NCI-H1417 (cell line): ENCODE results near the gene MET.
A peak's percentile ranks its signal among the peaks of the same experiment; 100 is the strongest.
"Not testable (repeated sequence)": the region's sequence is repeated elsewhere in the genome, so short reads cannot be mapped to it uniquely, and the experiment has no call there.

Experiments used
- DNase-seq, 3 experiments: peaks; one replicate each; lab custom pipeline; 2025; lab: John Stamatoyannopoulos, UW

The MET gene

GRCh38 chr7:116807011-116807560 lies 135.1 kb downstream of the MET start:
- no peak for DNase-seq

GRCh38 chr7:116809636-116810266 lies 137.8 kb downstream of the MET start:
- peak; percentile 73 to 94 (median 79) for DNase-seq

DNA sequence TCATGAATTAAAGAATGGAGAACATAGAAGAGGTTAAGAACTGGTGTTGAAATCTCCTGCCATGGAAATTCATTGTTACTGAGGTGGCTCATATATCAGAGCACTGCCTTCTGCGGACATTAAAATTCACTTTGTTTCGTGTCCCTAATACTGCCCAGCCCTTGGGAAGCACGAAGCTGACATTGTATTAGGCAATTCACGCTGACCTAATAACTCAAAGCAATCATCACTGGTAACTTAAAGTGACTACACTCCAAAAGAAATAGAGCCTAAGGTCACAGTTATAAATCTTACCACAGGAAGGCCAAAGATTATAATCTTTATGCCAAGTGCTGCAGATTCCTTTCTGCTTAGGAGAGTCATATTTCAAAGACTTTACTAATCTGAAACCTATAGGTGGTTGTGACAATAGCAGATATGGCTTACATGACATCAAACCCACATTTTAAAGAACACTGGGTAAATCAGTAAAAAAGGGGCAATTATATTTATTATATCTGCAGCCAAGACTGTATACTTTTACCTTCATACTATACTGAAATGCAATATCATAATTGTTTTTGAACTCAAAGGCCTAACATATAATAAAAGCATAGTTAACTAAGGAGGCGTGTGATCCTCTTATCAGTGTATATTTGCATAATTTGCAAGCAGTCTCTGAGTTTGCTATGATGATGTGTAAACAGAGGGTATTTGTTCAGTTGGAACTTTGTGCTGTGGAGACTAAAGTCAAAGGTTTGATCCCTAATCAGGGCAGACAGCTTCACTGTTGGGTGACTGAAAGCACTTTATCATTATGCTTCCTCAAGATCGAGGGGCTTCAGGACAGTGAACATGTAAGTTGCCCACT lies 138.5 kb downstream of the MET start:
- DNase-seq = peak in 1 of 3 experiments; percentile 58

GRCh38 chr7:116811768-116812167 lies 139.8 kb downstream of the MET start:
- no peak for DNase-seq

DNA sequence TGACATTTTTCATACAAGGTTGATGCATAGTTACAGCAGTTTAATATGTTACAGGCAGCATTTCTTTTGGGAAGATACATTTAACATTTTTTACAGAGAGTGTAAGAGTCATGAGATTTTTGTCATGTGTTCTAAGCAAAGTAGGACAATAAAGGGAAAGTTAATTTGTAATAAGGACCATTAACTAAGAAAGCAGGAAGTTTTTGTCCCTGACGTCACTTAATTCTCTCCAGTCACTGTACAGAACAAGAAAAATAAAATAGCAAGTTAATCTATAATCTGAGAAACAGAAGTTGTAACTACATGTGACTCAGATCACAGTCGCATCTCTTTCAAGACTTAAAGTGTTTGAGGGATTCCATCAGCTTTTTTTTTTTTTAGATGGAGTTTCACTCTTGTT lies 140.9 kb downstream of the MET start:
- no peak for DNase-seq

- not testable (repeated sequence) for DNase-seq
These were observed 141.4 kb downstream of the MET start for GRCh38 chr7:116813371-116813770.

DNA sequence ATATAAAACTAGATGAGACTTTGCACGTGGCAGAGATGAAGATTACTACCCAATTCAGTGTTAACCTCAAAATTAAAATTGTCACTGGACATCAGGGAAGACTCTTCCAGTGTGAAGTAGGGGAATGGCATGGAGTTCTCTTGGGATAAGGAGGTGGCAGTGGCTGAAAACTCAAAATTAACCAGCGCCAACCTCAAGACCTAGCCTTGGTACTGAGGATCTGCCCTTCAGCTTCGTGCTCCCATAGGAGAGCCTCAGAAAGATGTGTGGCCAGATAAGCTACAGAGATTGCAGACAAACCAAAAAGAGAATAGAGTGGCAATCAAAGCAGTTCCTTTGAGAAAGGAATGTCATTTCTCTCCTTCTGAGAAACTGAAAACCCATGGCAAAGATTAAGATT lies 143.0 kb downstream of the MET start:
- no peak for DNase-seq

- no peak for DNase-seq
These were observed 148.2 kb downstream of the MET start for GRCh38 chr7:116820149-116820548.

- DNase-seq = not testable (repeated sequence)
These were observed 149.7 kb downstream of the MET start for GRCh38 chr7:116821647-116822046.

DNA sequence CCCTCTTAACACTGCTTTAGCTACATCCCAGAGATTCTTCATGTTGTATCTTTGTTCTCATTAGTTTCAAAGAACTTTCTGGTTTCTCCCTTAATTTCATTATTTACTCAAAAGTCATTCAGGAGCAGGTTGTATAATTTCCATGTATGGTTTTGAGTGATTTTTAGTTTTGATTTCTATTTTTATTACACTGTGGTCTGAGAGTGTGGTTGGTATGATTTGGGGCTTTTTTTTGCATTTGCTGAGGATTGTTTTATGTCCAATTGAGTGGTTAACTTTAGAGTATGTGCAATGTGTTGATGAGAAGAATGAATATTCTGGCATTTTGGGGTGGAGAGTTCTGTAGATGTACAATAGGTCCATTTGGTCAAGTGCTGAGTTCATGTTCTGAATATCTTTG lies 152.5 kb downstream of the MET start:
- no peak for DNase-seq

- DNase-seq = no peak
These were observed 156.3 kb downstream of the MET start for GRCh38 chr7:116828281-116828680.

- no peak for DNase-seq
These were observed 157.0 kb downstream of the MET start for GRCh38 chr7:116829041-116829440.

DNA sequence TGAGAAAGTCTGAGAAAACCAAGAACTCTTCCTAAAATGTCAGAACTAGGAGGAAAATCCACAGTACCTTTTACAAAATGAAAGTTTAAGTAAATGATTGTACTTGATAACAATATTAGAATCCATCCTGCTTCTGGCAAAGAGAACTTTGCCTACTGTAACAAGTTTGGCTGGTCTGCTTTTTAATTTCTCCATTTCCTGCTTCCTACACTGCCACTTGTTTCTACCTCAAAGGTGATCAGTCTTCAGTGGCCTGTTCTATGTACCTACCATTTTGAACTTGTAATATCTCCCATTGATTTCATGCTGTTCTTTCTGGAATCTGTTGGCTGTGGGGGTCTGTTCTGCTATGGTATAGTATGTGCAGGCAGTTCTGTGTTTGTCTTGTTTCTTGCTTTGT lies 157.5 kb downstream of the MET start:
- DNase-seq = no peak

GRCh38 chr7:116832692-116833091 lies 160.7 kb downstream of the MET start:
- no peak for DNase-seq

GRCh38 chr7:116834815-116835504 lies 163.0 kb downstream of the MET start:
- DNase-seq = no peak

DNA sequence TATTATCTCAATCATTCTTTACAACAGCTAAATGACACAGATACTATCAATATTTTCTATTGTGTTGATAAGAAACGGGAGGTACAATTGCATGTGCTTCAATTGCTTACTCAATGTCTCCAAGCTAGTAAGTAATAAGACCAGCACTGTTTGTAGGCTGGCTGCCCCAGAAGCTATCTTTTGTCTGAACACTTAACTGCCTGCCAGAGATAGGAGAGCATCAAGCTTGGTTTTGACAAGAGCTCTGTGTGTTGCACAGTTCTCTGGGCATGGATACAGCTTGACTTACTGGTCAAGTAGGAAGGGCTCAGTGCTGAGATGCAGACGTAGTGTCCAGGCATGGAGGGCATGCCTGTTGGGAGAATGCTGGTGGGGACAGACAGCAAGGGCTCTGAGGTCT lies 164.1 kb downstream of the MET start:
- no peak for DNase-seq

DNA sequence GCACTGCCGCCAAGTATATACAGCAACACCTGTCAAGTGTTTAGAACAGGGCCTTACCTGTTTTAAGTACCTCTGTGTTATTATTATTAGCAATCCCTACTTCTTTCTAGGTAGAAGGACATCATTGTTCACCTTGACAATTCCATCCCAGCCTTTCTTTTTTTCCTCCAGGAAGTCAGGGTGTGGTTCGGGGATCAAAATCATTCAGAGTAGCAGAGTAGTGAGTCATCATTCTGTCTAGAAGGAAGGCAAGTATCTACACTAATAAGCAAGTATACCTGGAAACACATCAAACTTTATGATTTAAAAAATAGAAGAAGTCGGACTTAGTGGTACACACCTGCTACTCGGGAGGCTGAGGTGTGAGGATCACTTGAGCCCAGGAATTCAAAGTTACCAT lies 164.9 kb downstream of the MET start:
- no peak for DNase-seq

DNA sequence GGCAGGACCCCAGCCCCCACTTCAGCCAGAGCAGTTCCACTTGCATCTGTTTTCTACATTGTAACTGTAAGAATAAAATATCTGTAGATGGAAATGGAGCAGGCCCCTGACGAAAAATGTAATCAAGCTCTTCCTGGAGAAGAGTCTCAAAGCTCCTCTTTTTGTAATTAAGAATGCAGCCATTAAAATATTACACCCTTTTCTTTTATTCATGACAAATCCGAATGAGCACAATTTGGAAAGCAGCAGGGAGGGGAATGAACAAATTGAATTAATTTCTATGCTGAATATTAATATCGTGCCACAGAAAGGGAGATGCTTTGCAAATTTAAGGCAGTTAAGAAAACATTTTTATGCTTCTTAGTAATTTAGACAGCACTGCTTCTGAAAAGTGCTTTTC lies 165.6 kb downstream of the MET start:
- DNase-seq = no peak

DNA sequence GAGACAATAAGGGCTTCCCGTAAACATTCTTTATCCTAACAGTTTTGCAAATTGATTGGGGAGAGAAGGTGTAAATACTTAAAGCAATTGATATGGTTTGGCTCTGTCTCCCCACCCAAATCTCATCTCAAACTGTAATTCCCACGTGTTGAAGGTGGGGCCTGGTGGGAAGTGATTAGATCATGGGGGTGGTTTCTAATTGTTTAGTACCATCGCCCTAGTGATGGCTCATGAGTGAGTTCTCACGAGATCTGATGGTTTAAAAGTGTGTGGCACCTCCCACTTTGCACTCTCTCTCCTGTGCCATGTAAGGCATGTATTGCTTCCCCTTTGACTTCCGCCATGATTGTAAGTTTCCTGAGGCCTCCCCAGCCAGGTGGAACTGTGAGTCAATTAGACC lies 168.3 kb downstream of the MET start:
- no peak for DNase-seq

GRCh38 chr7:116842371-116842770 lies 170.4 kb downstream of the MET start:
- DNase-seq = no peak

DNA sequence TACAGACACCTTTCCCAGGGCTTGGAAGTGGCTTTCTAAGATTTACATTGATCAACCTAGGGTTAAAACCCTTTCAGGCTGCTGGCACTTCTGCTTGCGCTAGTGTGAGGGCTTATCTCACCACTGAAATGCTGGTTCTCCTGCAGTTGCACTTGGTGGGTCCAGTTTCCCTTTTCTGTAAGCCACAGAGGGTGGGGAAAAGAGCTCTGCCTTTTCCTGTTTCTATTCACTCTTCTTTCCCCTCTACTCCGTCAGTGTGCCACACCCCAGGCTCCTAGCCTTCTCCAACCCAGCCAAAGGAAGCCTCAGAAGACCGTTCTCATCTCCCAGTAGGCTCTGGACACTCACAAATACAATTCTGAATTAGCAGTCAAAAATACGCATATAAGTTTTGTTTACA lies 171.4 kb downstream of the MET start:
- DNase-seq = no peak
